ENCODE data around the gene GFOD2. TPM values are rescaled to one million over a fixed set of nuclear protein-coding genes. Genes with fewer than 3 reads are reported as not detected.

GFOD2 gene
- total and polyA plus RNA-seq, 2 of the 13 experiments (the other 11 are each of a cell fraction or from before 2014, with no cell fraction given), result 11.1 to 17.2 TPM

- no peak for TF ChIP-seq ZNF354B (CRISPR knock-in tag; IDR thresholded peaks at IDR 0.05)
- no peak for TF ChIP-seq TCF7 (IDR thresholded peaks at IDR 0.05; ENCODE audit: low read depth)
- TF ChIP-seq ZFY (CRISPR knock-in tag; IDR thresholded peaks at IDR 0.05), result peak; percentile 95
- TF ChIP-seq ZNF510 (CRISPR knock-in tag; IDR thresholded peaks at IDR 0.05; ENCODE audit: low read depth), result peak; percentile 59
- no peak for TF ChIP-seq SNAPC5 (CRISPR knock-in tag; IDR thresholded peaks at IDR 0.05; ENCODE audit: borderline replicate concordance)
- TF ChIP-seq ZNF20 (CRISPR knock-in tag; IDR thresholded peaks at IDR 0.05), result no peak
- peak; percentile 90 for TF ChIP-seq RBFOX2 (IDR thresholded peaks at IDR 0.05; ENCODE audit: low read depth, low read length)
- no peak; the same call in 1 of the 2 replicates for TF ChIP-seq ZNF512B (CRISPR knock-in tag; IDR thresholded peaks at IDR 0.05; ENCODE audit: borderline replicate concordance)
- no peak for TF ChIP-seq ZFP36L1 (CRISPR knock-in tag; IDR thresholded peaks at IDR 0.05)
- TF ChIP-seq ZNF512 (CRISPR knock-in tag; IDR thresholded peaks at IDR 0.05), result 0 out of 2 replicates have a peak, but pooled peaks have one; percentile 26
- TF ChIP-seq SNRNP70 (IDR thresholded peaks at IDR 0.05; ENCODE audit: low read depth, low read length), result no peak
- peak; percentile 96 for TF ChIP-seq ZNF770 (CRISPR knock-in tag; IDR thresholded peaks at IDR 0.05)
- no peak for TF ChIP-seq GTF2F1 (IDR thresholded peaks at IDR 0.05; ENCODE audit: low read length)
- peak; percentile 39; the same call in 1 of the 2 replicates for TF ChIP-seq TEAD2 (CRISPR knock-in tag; IDR thresholded peaks at IDR 0.05)
- TF ChIP-seq CC2D1A (CRISPR knock-in tag; IDR thresholded peaks at IDR 0.05), result no peak
- TF ChIP-seq TRAFD1 (CRISPR knock-in tag; IDR thresholded peaks at IDR 0.05; ENCODE audit: borderline replicate concordance), result peak; percentile 57; the same call in 1 of the 2 replicates
Observed at GRCh38 chr16:67659675-67660563, 59.2 kb downstream of the GFOD2 start, which contains the start of gene ACD (continued).
